Common myeloid progenitor, CD34-positive (primary cell): Measurements from ENCODE around the gene ERO1A. TPM values are rescaled to one million over a fixed set of nuclear protein-coding genes. Genes with fewer than 3 reads are reported as not detected.

ENCODE experiments used
- CTCF ChIA-PET: fragments of 350-600 bp; sonication (Branson Sonifier 250); formaldehyde crosslinking; loops from one replicate; lab custom pipeline; 2021; ENCODE audit warnings: antibody characterized with exemption; lab: Charles Lee
- POLR2A ChIA-PET: fragments of 350-600 bp; sonication (Branson Sonifier 250); formaldehyde crosslinking; loops from one replicate; lab custom pipeline; 2021; ENCODE audit warnings: antibody characterized with exemption; lab: Charles Lee
- DNase-seq, 3 donors: peaks; one replicate each; pipeline versions ENCODE4 v3.0.0 to v3.0.0-alpha.2; 2013
- H3K27ac ChIP-seq, 2 experiments: 1 replicate in 1 of 2; 2 replicates in 1 of 2; pipeline ENCODE4 v1.7.0; 2013; ENCODE audit warnings: inconsistent platforms in 2 of 2, low read length in 2 of 2, mild to moderate bottlenecking in 2 of 2, low read depth in 1 of 2, moderate library complexity in 1 of 2; ENCODE audit not compliant: severe bottlenecking in 2 of 2, insufficient read depth in 1 of 2, poor library complexity in 1 of 2
- H3K27me3 ChIP-seq, 5 experiments: replicated peaks in 2 of 5; 1 replicate in 3 of 5; 2 replicates in 2 of 5; pipeline versions ENCODE4 v1.6.1 to v1.7.0; 2013; ENCODE audit warnings: low read length in 4 of 5, mild to moderate bottlenecking in 2 of 5, moderate library complexity in 2 of 5, inconsistent platforms in 1 of 5; ENCODE audit not compliant: insufficient read depth in 5 of 5, control insufficient read depth in 4 of 5
- H3K36me3 ChIP-seq, 4 experiments: 1 replicate in 2 of 4; 2 replicates in 2 of 4; pipeline versions ENCODE4 v1.6.1 to v1.7.0; 2013; ENCODE audit warnings: low read length in 3 of 4, control low read depth in 1 of 4, mild to moderate bottlenecking in 1 of 4; ENCODE audit not compliant: control insufficient read depth in 4 of 4, insufficient read depth in 4 of 4
- H3K4me1 ChIP-seq, 4 experiments: 1 replicate in 3 of 4; 2 replicates in 1 of 4; pipeline versions ENCODE4 v1.6.1 to v1.7.1; 2013; ENCODE audit warnings: low read length in 3 of 4, mild to moderate bottlenecking in 3 of 4, control low read depth in 1 of 4, inconsistent platforms in 1 of 4, moderate library complexity in 1 of 4; ENCODE audit not compliant: control insufficient read depth in 4 of 4, insufficient read depth in 4 of 4; ENCODE audit errors: control extremely low read depth in 1 of 4
- H3K4me3 ChIP-seq, 7 experiments: 1 replicate in 4 of 7; 2 replicates in 3 of 7; pipeline versions ENCODE4 v1.5.1 to v1.7.0; 2013; ENCODE audit warnings: mild to moderate bottlenecking in 7 of 7, low read length in 6 of 7, moderate library complexity in 6 of 7, inconsistent platforms in 2 of 7, low read depth in 2 of 7, control low read depth in 1 of 7; ENCODE audit not compliant: insufficient read depth in 4 of 7, control insufficient read depth in 1 of 7; ENCODE audit errors: extremely low read depth in 1 of 7
- H3K9me3 ChIP-seq, 5 experiments: 1 replicate in 4 of 5; 2 replicates in 1 of 5; pipeline versions ENCODE4 v1.6.1 to v1.7.1; 2013; ENCODE audit warnings: low read length in 4 of 5, mild to moderate bottlenecking in 2 of 5, inconsistent platforms in 1 of 5, low read depth in 1 of 5, moderate library complexity in 1 of 5; ENCODE audit not compliant: control insufficient read depth in 4 of 5, insufficient read depth in 2 of 5; ENCODE audit errors: control extremely low read depth in 1 of 5
- WGBS: methylation state at CpG from one replicate; pipeline ENCODE4 v1.1.5; 2013; ENCODE audit not compliant: insufficient coverage; 5-methylcytosine and 5-hydroxymethylcytosine counted together
- polyA plus RNA-seq: library from polyadenylated mRNA; unstranded; fragments of 120-200 nt; gene quantifications from one replicate; pipeline ENCODE4 v1.2.1, GENCODE V29; 2013

The ERO1A gene
- 32.9 TPM for polyA plus RNA-seq

GRCh38 chr14:52695481-52696091 lies at the start of gene ERO1A:
Gene ERO1A, minus strand, starts transcription at chr14:52695558. Its CDS starts 77 bp downstream, at chr14:52695481.
- no peaks in the 10 kb centered on the region for H3K27me3 ChIP-seq
- DNase-seq, result peak; percentile 62 to 75 (median 70)
- H3K9me3 ChIP-seq, result no peaks in the 10 kb centered on the region
- H3K4me3 ChIP-seq, result peak within 1 kb of the TSS; percentile 76 to 98 (median 90)
- ChIA-PET CTCF (interaction anchor here (2.4 kb wide), 1 partner anchor 17 kb away, joined by 7 read pairs; no protein-coding TSS in a partner anchor), POLR2A (interaction anchor here (1.0 kb wide), 1 partner anchor 11 kb away, joined by 6 read pairs; no protein-coding TSS in a partner anchor)
- 0% methylated on average over 62 of the region's 78 CpGs for WGBS
- H3K4me1 ChIP-seq, result peaks cover 14 to 39% (median 27%) of the 10 kb centered on the region in 4 experiments
- H3K27ac ChIP-seq, result peak within 1 kb of the TSS; percentile 64 to 86
- no peaks in the 10 kb centered on the region for H3K36me3 ChIP-seq

GRCh38 chr14:52741865-52742264 lies 46.5 kb upstream of the ERO1A start:
- Histone ChIP-seq H3K27ac (peak overlapping the region in 1 of 2 experiments; percentile 47), H3K27me3 (no peaks in the 10 kb centered on the region), H3K9me3 (no peaks in the 10 kb centered on the region), H3K4me1 (peaks cover 11 to 18% (median 17%) of the 10 kb centered on the region in 4 experiments), H3K4me3 (peak overlapping the region in 5 of 7 experiments; percentile 23 to 54 (median 30)), H3K36me3 (peaks cover 0 to 9% (median 6%) of the 10 kb centered on the region in 4 experiments)
- peak; percentile 9 to 45 (median 31) for DNase-seq
- POLR2A ChIA-PET, result interaction anchor here (0.5 to 0.7 kb wide), 3 partner anchors 12 to 16 kb away, joined by 3 to 4 read pairs (median 3); partner anchors contain the start of gene STYX
- CTCF ChIA-PET, result interaction anchor here (1.0 to 1.6 kb wide), 3 partner anchors 11 to 50 kb away, joined by 3 to 5 read pairs (median 3); partner anchors contain the start of gene STYX

GRCh38 chr14:52740751-52741150 lies 45.4 kb upstream of the ERO1A start:
- ChIA-PET POLR2A (no interaction called here), CTCF (no interaction called here)
- no peaks in the 10 kb centered on the region for H3K27me3 ChIP-seq
- DNase-seq, result no peak
- H3K4me3 ChIP-seq, result no peak overlapping the region
- no peak overlapping the region for H3K27ac ChIP-seq
- no CpG with 5 or more reads among the region's 1 CpG for WGBS
- peaks cover 11 to 18% (median 17%) of the 10 kb centered on the region in 4 experiments for H3K4me1 ChIP-seq
- no peaks in the 10 kb centered on the region for H3K9me3 ChIP-seq
- peaks cover 0 to 7% (median 2%) of the 10 kb centered on the region in 4 experiments for H3K36me3 ChIP-seq

GRCh38 chr14:52738409-52738808 lies 43.1 kb upstream of the ERO1A start:
- Histone ChIP-seq H3K27me3 (no peaks in the 10 kb centered on the region), H3K27ac (no peak overlapping the region), H3K4me1 (peaks cover 11 to 18% (median 17%) of the 10 kb centered on the region in 4 experiments), H3K4me3 (no peak overlapping the region), H3K36me3 (peaks cover 2 to 9% (median 6%) of the 10 kb centered on the region in 4 experiments), H3K9me3 (no peaks in the 10 kb centered on the region)
- POLR2A ChIA-PET, result no interaction called here
- DNase-seq, result no peak
- CTCF ChIA-PET, result interaction anchor here (0.6 kb wide), 1 partner anchor 212 kb away, joined by 3 read pairs; no protein-coding TSS in a partner anchor

GRCh38 chr14:52735921-52736489 lies 40.6 kb upstream of the ERO1A start:
- peaks cover 2 to 8% (median 7%) of the 10 kb centered on the region in 4 experiments for H3K4me1 ChIP-seq
- H3K36me3 ChIP-seq, result peaks cover 2 to 14% (median 8%) of the 10 kb centered on the region in 4 experiments
- no peaks in the 10 kb centered on the region for H3K27me3 ChIP-seq
- H3K9me3 ChIP-seq, result no peaks in the 10 kb centered on the region
- 100% methylated on average over 1 of the region's 1 CpG for WGBS
- no peak for DNase-seq
- H3K27ac ChIP-seq, result no peak overlapping the region
- ChIA-PET CTCF (no interaction called here), POLR2A (interaction anchor here (0.9 kb wide), 1 partner anchor 183 kb away, joined by 4 read pairs; no protein-coding TSS in a partner anchor)
- no peak overlapping the region for H3K4me3 ChIP-seq

- 96% methylated on average over 6 of the region's 9 CpGs for WGBS
- Histone ChIP-seq H3K4me3 (no peak overlapping the region), H3K36me3 (peaks cover 2 to 14% (median 7%) of the 10 kb centered on the region in 4 experiments), H3K9me3 (no peaks in the 10 kb centered on the region), H3K27ac (no peak overlapping the region), H3K27me3 (no peaks in the 10 kb centered on the region), H3K4me1 (peaks cover 6 to 16% (median 13%) of the 10 kb centered on the region in 4 experiments)
- CTCF ChIA-PET, result no interaction called here
- no peak for DNase-seq
- POLR2A ChIA-PET, result no interaction called here
Measured at GRCh38 chr14:52733824-52734223, 38.5 kb upstream of the ERO1A start.
